HG03045 (cell line): ENCODE results near the gene SGPL1.

Experiments used
- ATAC-seq: cut with Tn5 transposase; IDR thresholded peaks from one replicate; pipeline ENCODE4 v1.9.1; 2021; ENCODE audit warnings: mild to moderate bottlenecking, moderate library complexity; ENCODE audit not compliant: unreplicated experiment

SGPL1 gene

DNA sequence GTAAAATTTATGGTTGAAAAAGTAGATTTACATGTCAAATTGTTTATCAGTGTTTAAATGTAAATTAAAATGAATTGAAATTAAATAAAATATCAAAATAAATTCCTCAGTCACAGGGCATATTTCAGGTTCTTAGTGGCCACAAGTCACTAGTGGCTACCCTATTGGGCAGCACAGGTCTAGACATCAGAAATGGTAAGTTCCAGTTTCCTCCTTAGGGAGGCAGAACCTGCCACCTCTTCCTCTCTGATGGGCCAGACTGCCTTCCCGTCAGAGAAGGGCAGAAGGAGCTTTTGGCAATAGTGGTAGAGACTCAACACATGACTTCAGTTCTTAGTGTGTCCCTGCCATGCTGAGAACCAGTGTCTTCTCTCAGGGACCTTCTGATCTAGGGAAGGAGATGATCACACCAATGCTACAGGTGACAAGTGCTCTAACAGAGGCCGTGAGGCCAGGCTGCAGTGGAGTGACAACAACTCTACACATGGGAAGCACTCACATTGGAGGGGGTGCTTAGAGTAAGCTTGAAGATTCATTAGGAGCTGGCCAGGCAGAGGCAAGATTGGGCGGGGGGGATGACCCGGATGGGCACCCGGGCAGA, 87.0 kb downstream of the SGPL1 start:
- no peak for ATAC-seq

DNA sequence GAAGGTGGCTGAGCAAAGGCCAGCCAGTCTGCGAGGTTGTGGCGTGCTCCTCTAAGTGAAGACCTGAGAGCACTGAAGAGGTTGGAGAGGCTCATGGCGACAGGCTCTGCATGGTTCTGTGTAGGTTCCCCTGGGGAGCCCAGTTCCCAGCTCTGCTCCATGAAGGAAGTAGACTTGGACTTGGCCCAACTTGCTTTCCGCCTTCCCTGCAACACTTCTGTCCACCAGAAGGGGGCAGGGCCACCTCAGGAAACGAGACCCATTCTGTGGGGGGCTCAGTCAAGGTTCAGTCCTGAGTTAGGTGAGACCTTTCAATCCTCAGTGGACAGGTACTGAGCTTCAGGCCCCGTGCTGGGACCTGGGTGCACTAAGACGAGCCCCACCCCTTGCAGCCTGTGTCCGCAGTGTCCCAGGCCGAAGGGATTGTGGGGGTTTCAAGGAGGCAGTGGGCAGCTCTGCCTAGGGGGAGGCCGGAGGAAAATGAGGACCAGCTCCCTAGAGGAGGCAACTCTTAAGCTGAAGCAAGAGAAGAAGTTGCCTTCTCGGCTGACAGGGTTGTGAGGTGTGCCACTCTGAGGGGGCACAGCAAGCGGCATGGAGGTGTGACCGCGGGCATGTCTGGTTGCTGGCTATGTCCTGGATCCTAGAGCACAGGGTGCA, 87.6 kb downstream of the SGPL1 start:
- no peak for ATAC-seq

DNA sequence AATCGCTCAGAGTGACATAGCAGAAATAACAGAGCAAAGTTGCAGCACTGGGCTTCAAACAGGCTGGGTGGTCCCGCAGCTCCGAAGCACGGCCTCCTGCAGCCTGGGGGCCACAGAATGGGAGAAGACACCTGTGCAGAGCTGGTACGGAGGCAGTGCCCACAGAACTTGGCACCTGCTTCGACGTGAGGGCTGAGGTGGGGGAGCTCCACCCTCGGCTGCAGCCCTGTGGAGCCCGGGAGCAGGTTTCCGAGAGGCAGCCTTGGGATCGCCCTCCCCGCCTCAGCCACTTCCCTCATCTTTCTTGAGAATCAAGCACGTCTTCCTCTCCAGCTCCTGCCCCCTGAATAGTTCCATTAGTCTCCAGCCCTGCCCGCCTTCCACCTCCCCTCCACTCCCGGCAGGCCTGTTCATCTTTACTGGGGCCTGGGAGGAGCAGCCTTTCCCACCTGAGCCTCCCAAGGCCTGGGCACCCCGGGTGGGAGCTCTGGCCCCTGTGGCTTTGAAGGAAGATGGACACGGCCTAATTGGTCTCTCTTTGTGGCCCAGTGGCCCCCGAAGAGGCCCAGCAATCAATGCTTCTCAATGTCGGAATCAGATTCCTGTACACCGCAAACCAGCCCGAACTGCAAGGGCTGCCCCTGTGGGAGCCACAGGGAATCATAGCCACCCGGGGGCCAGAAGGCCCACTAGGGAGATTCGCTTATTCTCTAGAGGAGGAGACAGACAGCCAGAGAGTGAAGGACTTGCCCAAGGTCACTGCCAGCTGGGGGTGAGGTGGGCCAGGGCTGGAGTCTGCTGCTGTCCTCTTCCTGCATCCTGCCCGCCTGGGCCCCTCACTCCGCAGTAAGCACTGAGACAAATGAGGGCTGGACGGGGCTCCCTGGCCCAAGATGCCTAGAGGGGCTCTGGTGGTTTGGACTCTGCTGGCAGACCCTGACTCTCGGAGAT, 89.6 kb downstream of the SGPL1 start:
- no peak for ATAC-seq

DNA sequence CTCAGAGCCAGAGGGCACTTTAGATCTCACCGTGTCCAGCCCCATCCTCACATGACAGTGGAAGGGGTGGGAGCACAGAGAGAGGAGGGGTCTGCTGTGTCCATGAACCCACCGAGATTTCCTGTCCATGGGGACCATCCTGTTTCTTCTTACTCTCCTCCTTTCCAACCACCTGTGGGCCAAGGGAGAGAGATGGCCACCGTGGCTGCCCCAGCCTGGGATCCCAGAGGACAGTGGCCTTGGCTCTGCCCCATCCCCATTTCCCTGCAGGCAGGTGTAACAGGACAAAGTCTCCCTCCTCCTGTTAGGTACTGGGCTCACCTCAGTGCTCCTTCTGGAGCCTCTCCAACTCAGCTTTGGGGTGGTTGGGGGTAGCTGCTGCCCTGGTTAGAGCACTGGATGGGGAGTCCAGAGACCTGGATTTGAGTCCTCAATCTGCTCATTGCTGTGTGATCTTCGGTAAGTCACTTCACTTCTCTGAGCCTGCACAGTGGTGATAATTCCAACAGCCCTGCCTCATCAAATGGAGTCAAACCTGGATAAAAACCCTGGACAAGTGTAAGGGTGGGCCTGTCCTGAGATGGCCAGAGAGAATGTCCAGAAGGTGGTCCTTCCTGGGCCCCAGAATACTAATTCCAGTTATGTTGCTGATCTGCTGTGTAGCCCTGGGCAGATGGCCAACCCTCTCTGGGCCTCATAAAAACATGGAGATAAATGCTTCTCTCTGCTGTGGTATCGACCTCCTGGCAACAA, 90.5 kb downstream of the SGPL1 start:
- ATAC-seq = no peak

DNA sequence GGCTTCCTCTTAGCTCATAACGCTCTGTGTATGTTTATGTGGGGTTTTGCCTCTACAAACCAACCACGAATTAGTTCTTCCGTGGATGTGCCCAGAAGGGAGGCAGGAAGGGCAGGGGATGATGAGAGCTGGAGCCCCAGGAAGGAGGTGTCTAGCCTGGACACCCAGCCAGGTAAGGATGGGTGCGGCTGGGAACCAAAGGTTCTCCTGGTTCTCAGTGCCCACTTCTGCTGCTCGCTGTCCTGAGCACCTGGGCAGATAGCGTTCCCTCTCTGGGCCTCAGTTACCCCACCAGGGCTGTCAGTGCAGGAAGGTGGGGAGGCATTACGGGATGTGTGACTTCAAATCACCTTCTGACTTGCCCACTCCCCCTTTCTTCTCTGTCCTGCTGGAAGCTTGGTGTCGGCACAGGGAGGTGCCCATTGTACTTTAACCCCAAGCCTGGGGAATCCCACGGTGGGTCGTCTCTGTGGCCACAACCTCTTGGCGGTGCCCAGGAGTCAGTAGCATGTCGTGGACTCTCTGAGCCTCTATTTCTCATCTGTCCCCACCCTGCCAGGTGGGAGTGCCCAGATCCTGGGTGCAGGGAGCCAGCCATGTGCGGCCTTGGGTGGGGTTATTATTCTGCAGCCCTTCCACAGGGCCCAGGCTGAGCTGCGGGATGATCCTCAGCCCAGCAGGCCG, 91.3 kb downstream of the SGPL1 start:
- no peak for ATAC-seq

DNA sequence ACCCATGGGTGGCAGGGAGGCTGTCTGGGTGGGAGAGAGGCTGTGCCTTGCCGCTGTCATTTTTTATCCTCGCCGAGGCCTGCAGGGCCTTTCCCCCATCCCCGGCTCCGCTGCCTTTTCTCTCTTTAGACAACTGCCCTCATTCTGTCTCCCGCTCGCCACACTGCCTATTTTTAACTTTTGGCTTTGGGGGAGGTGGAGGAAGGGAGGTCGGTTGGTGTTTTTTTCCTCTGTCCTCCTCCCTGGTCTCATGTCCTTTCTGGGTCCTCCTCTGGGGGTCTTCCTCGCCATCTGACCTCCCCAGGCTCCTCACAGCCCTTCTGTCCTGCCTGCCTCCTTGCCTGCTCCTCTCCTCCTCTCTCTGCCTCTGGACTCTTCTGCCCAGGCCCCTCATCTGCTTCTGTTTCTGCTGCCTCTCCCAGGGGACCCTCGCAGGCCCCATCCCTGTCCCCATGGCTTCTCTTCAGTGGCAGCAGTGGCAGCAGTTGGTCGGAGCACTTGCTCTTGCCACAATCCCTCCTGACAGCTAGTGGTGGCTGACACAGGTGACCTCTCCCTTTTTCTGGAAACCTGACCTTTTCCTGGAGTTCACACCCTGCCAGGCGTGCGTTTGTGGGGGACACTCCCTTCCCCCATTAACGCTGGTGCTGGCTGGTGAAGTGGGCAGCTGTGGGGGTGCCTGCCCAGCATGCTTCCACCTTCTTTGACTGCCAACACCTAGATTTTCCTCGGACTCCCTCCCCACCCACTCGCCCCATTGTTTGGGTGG, 92.1 kb downstream of the SGPL1 start:
- no peak for ATAC-seq

DNA sequence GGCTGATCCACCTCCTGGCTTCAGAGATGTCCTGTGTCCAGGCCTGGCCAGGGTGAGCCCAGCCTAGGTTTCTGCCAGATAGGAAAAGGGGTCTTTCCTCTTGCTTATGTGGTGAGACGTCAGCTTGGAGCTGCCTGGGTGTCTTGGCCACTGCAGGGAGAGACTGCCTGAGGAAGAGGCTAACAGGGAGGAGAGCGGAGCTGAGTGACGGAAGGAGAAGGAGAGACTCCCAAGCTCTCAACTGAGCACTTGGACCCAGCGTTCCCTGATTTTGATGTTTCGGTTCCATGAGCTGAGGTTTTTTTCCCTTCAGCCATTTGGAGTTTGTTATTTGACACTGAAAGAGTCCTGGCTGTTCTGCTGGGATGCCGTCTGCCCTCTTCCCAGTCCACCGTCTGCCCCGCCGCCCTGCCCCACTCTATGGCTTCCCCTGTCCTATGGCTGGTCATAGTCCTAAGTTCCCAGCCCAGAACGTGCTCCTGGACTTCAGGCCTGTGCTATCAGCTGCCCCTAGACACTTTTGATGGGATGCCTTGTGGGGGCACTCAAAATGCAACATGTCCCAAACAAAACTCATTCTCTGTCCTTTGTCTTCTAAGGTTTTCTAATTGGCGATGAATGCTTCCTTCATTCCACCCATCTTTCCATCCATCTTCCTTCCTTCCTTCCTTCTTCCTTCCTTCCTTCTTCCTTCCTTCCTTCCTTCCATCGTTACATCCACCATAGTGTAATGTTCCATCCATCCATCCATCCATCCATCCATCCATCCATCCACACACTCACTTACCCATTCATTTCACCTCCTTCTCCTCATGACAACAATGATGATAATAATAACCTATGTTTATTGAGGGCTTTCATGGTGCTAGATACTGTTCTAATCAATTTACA, 92.9 kb downstream of the SGPL1 start:
- ATAC-seq = no peak

DNA sequence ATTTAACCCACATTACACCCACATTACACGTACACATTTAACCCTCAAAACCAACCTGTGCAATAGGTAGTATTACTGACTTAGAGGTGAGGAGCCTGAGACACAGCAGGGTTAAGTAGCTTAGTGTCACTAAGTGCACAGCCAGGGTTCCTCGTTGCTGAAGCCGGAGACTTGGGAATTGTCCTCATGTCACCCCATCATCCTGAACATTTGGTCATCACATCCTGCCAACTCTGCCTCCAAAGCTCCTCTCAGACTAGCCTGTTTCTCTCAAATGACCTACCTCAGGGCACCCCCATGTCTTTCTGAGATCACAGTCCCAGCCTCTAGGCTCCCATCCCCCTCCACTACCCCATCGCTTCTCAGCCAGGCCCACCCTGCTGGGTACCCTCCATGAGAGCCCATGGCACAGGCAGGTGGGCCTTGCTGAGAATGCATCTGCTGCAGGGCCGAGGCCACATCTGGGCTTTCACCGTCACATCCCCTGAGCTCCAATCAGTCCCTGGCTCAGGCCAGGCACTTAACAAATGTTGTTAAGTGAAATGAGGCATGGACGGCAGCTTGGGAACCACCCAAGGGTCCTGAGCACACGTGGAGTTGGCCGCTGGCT, 93.7 kb downstream of the SGPL1 start:
- ATAC-seq = no peak

DNA sequence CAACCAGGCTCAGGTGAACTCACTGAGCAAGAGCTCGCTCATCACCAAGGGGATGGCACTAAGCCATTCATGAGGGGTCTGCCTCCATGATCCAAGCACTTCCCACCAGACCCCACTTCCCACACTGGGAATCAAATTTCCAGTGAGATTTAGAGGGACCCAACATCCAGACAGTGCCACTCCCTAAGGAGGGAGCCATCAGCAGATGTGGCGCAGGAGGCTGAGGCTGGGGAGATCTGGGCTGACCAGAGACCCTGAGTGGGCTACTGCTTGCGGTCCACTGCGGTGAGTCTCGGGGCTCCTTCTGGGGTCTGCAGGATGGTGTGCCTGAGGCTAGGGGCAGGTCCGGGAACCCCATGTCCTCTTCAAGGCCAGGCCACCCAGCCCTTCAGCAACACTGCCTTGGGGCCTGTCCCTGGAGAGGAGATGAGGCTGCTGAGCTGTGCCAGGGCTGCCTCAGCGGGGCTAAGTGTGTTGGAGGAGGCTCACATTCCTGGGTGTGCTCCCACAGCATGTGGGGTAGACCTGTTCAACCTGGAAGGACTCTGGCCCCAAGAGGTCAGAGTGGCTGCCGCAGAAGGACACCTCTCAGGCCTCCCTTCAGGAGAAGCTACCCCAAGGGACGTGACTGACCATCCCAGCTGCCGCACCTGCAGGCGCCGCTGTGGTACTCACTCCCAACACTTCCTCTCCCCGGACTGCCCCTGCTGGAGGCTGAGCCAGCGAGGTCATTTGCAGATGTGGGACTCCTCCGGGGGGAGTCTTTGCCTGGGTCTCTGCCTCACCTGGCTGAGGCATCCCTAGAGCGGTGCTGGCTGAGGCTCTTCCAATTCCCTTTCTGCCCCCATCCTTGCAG, 95.0 kb downstream of the SGPL1 start:
- no peak for ATAC-seq

DNA sequence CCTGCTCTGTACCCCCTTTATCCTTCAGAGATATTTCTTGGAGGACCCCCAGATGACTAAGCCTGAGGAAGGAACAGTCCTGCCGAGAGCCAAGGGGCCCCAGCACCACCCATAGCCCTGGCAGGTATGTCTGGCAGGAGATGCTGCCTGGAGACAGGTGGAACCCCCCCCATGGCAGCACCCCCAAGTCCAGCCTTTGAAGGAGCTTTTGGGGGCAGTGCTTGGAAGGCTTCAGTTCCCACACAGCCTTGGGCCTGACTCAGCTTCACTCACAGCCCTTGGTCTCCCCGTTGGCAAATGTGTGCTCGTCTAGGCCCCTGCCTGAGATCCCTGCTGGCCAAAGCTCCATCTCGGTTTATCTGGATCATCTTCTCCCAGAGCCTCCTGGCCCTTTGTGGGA, 95.6 kb downstream of the SGPL1 start:
- ATAC-seq = no peak

DNA sequence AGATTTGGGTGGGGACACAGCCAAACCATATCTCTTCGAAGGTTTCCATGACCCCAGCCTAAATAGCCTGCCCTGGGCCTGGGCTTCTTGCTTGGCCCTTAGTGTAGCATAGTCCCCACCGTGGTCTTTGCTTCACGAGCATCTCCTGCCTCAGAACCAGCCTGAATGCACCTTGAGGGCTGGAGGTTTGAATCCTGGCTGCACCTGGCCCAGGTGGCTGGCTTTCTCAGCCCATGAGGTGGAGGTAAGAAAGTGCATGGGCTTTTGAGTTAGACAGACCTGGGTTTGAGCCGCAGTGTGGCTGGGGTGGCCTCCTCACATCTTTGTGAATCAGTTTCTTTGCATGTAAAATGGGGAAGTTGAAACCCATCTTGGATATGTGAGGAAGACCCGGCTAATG, 96.8 kb downstream of the SGPL1 start:
- no peak for ATAC-seq

DNA sequence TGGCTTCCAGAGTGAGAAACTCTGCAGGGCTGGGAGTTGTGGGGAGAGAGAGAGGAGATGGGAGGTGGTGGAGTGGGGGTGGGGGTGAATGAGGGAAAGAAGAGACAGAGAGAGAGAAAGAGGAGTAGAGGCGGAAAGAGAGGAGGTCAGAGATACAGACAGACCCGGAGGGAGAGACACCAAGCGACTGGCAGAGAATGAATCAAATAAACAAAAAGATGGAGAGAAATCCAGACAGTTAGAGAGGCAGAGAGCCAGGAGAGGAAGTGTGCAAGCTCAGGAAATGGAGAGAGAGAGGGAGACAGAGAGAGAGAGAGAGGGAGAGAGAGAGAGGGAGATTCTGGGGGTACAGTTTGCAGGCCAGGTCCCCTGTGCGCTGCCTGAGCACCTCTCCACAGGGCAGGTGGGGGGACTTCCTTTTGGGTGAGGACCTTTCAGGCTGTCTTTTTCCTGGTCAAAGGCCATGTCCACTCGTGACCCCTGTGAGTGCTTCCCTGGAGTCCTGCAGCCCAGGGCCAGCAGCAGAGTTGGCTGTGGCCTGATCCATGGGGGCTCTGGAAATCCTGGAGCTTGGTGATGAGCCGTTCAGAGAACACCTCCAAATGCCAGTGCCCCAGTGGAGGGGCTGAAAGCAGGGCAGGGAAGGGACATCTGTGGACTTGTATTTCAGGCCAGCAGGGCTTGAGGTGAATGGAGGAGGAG, 97.6 kb downstream of the SGPL1 start:
- ATAC-seq = no peak

DNA sequence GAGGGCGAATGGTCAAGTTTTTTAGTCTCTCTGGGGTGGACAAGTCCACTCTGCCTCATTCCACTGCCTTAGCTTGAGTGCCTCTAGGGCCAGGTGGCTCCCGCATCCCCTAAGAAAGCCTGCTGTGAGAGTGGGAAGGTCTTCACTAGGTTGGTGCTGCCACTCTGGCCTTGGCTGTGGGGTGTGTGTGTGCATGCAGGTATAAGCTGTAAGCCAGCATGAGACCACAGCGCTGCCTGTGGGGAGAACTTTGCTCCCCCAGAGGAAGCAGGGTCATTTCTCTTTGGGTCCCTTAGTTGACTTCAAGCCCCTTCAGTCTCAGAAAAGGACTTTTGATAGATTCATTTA, 98.1 kb downstream of the SGPL1 start:
- ATAC-seq = no peak

DNA sequence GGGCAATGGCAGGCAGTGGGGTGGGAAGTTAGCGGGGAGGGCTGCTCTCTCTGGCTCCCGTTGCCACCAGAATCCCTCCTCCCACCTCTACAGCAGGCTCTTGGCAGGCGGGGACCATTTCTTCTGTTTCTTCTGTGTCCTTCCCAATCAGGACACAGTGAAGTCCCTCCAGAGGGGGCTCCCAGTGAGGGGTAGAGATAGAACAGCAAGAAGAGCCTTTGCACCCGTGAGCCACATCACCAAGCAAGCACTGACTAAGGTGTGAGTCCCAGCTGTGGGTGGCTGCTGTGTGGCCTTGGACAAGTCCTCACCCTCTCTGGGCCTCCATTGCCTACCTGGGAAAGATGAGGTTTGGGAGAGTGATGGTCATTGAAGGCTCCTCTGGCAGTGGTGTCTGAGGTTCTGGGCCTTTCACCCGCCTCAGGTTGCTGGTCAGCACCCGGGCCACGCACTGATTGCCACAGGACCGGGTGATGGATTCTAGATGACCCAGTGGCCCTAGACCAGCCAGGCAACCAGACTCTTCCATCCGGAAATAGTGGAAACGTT, 98.6 kb downstream of the SGPL1 start:
- no peak for ATAC-seq

DNA sequence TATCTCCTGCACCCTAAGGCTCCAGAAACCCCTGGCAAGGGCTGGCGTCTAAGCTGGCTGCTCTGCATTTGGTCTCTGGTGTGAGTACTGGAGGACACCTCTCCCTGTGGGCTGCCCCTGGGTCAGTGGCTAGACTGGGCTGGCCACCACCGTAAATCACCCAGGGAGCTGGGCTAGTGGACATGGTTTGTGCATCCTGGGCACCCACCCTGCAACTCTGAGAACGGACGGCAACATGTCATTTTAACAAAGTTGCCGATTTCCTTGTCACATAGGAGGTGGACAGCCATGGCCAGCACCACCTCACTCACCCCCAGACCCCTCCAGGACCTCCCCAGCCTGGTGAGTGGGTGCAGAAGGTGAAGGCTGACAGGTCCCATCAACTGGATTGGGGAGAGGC, 99.5 kb downstream of the SGPL1 start:
- no peak for ATAC-seq

DNA sequence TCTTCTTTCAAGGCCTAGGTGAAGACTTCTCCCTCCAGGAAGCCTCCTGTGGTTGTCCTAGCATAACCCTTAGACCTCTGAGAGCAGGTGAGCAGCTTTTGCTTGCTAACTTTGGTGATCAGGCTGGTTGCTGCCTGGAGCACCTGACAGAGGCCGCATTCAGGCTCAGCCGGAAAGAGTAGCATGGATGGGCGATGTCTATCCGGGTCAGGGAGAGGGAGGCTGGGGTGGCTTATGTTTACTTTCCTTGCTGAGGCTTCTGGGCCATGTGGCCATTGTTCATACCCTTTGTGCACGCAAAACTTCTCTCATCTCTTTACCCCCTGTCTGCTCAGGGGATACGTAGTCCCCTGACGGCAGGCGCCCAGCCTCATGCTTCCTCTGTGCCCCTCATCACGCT, 100.1 kb downstream of the SGPL1 start:
- no peak for ATAC-seq

DNA sequence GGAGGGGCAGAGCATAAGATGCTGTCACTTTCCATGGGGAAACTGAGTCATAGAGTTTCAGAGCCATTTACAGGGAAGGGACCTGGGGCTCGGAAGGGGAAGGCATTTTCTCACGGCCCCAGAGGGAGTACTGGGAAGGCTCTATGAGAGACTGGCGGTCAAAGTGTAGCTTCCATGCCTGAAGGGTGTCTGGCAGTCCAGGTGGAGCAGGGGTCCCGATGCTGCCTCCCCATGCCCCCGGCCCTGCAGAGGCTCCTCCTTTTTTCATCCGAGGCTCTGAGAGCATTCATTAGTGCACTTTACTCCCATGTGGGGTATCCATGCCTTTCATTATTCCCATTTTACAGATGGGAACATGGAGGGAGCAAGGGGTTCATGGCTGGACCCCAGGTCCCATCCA, 100.5 kb downstream of the SGPL1 start:
- ATAC-seq = no peak
